ENCODE results near the gene ATP5F1C.

GRCh38 chr10:7853890-7854289 lies 65.9 kb downstream of the ATP5F1C start:
- TF ChIP-seq POLR2AphosphoS5 (IDR thresholded peaks at IDR 0.05; ENCODE audit: low read depth, low read length) (no peak), POLR2A (IDR thresholded peaks at IDR 0.05; ENCODE audit: low read depth, low read length) (no peak), TAF1 (IDR thresholded peaks at IDR 0.05; ENCODE audit: borderline replicate concordance, low read depth, low read length) (no peak)

Measured in GM12892 (cell line).